Fibroblast of lung (primary cell): ENCODE measurements around the gene HACL1.

Source experiments
- EZH2 ChIP-seq: IDR thresholded peaks from 2 replicates; pipeline ENCODE4 v1.5.1; 2012; ENCODE audit warnings: low read length, control low read depth, mild to moderate bottlenecking; ENCODE audit errors: missing control alignments
- TF ChIP-seq, protein P1 (sequence below), 2 donors: IDR thresholded peaks in 1 of 2; conservative IDR thresholded peaks in 1 of 2; 1 replicate in 1 of 2; 2 replicates in 1 of 2; pipeline ENCODE4 v1.5.1; 2011 to 2012; ENCODE audit warnings: low read length in 2 of 2, control low read depth in 1 of 2, inconsistent platforms in 1 of 2, low read depth in 1 of 2, mild to moderate bottlenecking in 1 of 2

GRCh38 chr3:15636028-15636709 lies 34.8 kb upstream of the HACL1 start:
- TF ChIP-seq, protein P1, sequence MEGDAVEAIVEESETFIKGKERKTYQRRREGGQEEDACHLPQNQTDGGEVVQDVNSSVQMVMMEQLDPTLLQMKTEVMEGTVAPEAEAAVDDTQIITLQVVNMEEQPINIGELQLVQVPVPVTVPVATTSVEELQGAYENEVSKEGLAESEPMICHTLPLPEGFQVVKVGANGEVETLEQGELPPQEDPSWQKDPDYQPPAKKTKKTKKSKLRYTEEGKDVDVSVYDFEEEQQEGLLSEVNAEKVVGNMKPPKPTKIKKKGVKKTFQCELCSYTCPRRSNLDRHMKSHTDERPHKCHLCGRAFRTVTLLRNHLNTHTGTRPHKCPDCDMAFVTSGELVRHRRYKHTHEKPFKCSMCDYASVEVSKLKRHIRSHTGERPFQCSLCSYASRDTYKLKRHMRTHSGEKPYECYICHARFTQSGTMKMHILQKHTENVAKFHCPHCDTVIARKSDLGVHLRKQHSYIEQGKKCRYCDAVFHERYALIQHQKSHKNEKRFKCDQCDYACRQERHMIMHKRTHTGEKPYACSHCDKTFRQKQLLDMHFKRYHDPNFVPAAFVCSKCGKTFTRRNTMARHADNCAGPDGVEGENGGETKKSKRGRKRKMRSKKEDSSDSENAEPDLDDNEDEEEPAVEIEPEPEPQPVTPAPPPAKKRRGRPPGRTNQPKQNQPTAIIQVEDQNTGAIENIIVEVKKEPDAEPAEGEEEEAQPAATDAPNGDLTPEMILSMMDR (conservative IDR thresholded peaks at IDR 0.05 in 1 of 2, IDR thresholded peaks at IDR 0.05 in 1 of 2; ENCODE audit: low read depth in 1 of 2, low read length in 2 of 2): no peak
- TF ChIP-seq EZH2: no peak
